ENCODE measurements around the gene PRR20G.

GRCh38 chr3:127287840-127288239 lies at the start of gene PRR20G:
- TF ChIP-seq CTCF (conservative IDR thresholded peaks at IDR 0.05) (no peak), EZH2 (IDR thresholded peaks at IDR 0.05; ENCODE audit: low read depth) (no peak)

Measured in PC-9 (cell line).